NCI-H82 treated with DMSO at 0.1 percent for 48 hours (cell line): ENCODE results near the gene ENTPD1.
"Not testable (repeated sequence)": the region's sequence is repeated elsewhere in the genome, so short reads cannot be mapped to it uniquely, and the experiment has no call there.

Source experiments
- DNase-seq: peaks from one replicate; lab custom pipeline; 2025; ENCODE audit not compliant: unreplicated experiment; lab: John Stamatoyannopoulos, UW

Gene ENTPD1

GRCh38 chr10:95793401-95794045, 37.6 kb downstream of the ENTPD1 start:
- DNase-seq: no peak

GRCh38 chr10:95794195-95794594, 38.2 kb downstream of the ENTPD1 start:
- no peak for DNase-seq

GRCh38 chr10:95795602-95796001, 39.6 kb downstream of the ENTPD1 start:
- no peak for DNase-seq

GRCh38 chr10:95796504-95796903, 40.5 kb downstream of the ENTPD1 start:
- DNase-seq: no peak

- no peak for DNase-seq
These were observed 42.3 kb downstream of the ENTPD1 start for GRCh38 chr10:95798096-95798855.

GRCh38 chr10:95800286-95800685, 44.3 kb downstream of the ENTPD1 start:
- DNase-seq: not testable (repeated sequence)

- DNase-seq: not testable (repeated sequence)
These were observed 50.9 kb downstream of the ENTPD1 start for GRCh38 chr10:95806687-95807380.

GRCh38 chr10:95808705-95809308, 52.8 kb downstream of the ENTPD1 start:
- DNase-seq: not testable (repeated sequence)

- no peak for DNase-seq
These were observed 53.6 kb downstream of the ENTPD1 start for GRCh38 chr10:95809370-95810197.

- no peak for DNase-seq
These were observed 54.4 kb downstream of the ENTPD1 start for GRCh38 chr10:95810198-95810976.

GRCh38 chr10:95813054-95813685, 57.2 kb downstream of the ENTPD1 start:
- no peak for DNase-seq

- DNase-seq: no peak
These were observed 58.2 kb downstream of the ENTPD1 start for GRCh38 chr10:95814011-95814727.

- DNase-seq: no peak
These were observed 59.2 kb downstream of the ENTPD1 start for GRCh38 chr10:95815133-95815532.

GRCh38 chr10:95815701-95816240, 59.8 kb downstream of the ENTPD1 start:
- DNase-seq: no peak

- no peak for DNase-seq
These were observed 62.0 kb downstream of the ENTPD1 start for GRCh38 chr10:95818010-95818409.

- DNase-seq: no peak
These were observed 62.7 kb downstream of the ENTPD1 start for GRCh38 chr10:95818668-95819067.

GRCh38 chr10:95819620-95820329, 63.8 kb downstream of the ENTPD1 start:
- DNase-seq: no peak

GRCh38 chr10:95820363-95820762, 64.4 kb downstream of the ENTPD1 start:
- no peak for DNase-seq
